Forelimb muscle (tissue), 1 donor: Measurements from ENCODE around the gene MSI2. TPM values are rescaled to one million over a fixed set of nuclear protein-coding genes. Genes with fewer than 3 reads are reported as not detected.

Experiments used
- DNase-seq: peaks from one replicate; pipeline ENCODE4 v3.0.0-alpha.2; 2013; ENCODE audit warnings: low read depth
- polyA plus RNA-seq: library from polyadenylated mRNA; unstranded; fragments of 120-200 nt; gene quantifications from one replicate; pipeline ENCODE4 v1.2.1, GENCODE V29; 2013; ENCODE audit not compliant: insufficient read length

The MSI2 gene
- polyA plus RNA-seq, 1 donor = 31.6 TPM

DNA sequence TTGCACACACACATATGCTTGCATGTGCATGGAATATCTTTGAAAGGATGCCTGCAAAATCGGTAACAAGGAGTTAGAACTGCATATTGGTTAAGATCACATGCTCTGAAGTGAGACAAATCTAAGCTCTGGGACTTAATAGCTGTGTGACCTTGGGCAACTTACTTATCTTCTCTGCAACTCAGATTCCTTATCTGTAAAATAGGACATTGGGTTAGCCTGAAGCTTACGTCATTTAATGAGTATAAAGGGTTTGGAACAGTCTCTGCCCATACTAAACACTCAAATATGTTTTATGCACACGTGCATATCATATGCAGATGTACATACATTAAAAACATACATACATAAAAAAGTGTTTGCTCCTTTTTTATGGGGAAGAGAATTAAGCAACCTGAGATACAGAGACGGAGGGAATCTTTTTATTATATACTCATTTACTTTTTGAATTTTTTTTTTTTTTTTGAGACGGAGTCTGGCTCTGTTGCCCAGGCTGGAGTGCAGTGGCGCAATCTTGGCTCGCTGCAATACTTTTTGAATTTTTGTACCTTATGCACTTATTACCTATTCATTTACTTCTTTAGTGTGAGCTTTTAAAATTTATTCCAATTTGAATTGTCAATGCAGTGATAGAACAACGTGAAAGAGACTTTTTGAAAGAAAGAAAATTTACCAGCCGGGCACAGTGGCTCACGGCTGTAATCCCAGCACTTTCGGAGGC, 282.6 kb downstream of the MSI2 start:
- DNase-seq = no peak

DNA sequence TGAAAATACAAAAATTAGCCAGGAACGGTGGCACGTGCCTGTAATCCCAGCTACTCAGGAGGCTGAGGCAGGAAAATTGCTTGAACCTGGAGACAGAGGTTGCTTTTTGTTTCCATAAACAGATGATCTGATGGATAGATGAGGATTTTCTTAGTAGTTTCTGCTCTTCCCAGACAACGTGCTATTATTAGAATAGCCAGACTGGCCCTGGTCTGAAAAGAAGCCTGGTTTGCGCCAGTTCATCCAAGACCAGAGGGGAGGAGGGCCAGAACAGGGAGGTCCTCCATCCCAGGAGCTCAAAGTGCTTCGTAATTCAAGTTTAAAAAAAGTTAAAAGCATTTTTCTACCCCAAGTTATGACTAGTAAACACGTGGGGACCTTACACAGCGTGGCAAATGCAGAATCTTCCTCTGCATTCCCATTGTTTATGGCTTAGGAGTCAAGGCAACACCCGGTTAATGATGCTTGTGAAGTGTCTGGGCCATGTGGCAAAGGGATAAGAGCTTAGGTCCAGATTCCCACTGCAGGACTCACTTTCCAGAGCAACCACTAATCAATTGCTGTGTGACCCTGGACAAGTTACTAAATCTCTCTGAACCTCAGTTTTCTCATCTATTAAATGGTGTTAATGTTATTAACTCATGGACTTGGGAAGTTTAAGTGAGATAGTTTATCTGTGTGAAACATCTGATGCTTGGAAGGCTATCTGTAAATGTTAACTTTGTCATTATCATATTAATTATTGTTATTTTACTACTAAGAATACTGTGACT, 283.4 kb downstream of the MSI2 start:
- DNase-seq = no peak

DNA sequence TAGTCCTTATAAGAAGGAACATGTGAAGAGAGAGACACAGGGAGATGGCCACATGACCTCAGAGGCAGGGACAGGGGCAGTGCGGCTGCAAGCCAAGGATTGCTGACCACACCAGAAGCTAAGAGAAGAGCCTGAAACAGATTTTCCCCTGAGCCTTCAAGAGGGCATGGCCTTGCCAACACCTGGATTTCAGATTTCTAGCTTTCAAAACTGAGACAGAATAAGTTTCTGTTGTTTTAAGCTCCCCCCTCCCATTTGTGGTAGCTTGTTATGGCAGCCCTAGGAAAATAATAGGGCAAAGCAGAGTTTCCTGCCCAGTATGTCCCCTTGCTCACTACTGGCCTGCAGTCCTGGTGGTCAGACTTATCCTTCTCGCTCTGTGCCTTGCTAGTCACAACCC, 284.3 kb downstream of the MSI2 start:
- DNase-seq = no peak

DNA sequence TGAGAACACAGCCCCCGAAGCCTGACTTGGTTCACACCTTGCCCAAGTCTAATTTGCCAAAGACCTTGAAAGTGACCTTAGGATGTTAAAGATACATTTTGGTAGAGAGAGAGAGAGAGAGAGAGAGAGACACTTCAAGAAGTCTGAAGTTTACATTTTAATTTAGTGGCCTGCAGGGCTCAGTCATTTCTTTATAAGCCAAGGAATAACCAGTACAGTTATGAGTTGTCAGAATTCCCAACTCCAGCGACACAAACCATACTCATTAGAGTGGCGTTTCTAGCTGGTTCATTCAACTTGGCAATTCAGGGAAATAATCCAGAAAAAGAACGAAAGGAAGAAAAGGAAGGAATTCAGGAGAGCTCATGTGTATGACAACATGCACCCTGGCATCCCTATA, 284.7 kb downstream of the MSI2 start:
- no peak for DNase-seq

DNA sequence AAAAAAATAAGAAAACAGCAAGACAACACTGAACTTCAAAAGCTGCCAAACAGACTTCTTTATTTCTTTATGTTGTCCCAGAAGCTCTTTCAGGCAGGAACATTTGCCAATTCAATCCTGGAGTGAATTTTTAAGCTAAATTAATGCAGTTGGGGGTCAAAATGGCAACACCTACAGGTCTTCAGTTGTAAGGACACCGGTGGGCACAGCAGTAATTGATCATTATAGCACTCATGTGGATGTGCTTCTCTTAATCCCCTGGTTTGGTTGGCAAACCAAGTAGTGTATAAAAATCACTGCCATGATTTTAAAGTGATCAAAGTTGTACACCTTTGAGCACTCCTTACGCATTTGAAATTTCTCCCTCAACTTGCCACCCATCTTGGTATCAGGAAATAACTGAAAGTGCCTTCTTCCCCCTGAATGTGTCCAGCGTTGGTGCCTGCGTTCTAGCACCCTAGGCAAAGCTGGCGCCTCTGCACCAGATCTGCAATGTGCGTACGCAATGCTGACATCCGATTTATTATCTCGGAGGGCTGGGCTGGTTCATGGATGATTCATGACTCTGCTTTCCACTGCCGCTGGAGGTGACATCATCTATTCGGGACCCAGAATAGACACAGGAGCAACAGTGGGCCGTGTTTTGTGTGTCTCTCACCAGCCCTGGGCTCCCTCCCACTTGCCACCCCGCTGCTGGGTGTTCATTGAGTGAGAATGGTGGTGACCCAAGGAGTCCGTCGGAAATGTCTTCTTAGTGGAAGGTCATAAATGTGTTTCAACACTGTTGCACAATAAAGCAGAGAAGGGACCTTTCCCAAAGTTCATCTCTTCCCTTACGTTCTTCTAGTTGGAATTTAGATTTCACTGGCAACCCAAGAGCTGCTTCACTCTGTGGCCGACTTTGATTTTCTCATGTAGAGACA, 285.4 kb downstream of the MSI2 start:
- DNase-seq = no peak

DNA sequence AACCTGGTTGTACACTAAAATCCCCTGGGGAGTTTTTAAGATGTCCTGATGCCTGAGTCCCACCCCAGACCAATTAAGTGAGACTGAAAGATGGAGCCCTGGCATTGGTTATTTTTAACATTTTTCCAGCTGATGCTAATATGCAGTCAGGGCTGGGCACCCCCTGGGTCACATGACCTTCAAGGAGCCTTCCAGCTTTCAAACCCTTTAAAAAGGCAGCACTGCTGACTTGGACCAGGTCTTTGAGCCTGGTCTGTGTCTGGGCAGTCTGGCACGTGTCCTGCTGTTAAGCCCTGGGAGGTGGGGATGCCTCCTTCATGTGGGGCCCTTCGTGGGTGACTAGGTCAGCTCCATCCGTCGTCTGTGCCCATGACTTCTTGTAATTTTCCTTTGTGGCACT, 286.2 kb downstream of the MSI2 start:
- DNase-seq = no peak

DNA sequence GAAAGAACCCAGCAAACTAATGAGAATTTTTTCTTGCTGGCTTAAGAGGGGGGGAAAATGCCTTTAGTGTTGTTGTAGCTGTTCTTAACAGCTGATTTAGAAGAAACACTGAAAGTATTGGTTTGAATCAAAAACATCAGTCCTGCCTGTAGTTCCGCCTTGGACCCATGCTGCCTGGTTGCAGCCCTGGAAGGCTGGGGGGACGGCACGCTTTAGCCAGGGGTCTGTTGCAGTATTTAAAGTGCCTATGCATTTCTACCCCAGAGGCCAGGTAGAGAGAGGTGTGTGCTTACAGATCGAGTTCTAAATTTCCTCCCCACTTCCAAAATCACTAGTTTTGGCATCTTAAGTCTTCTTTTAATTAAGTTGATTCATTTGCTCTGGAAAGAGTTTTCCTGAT, 286.9 kb downstream of the MSI2 start:
- no peak for DNase-seq

DNA sequence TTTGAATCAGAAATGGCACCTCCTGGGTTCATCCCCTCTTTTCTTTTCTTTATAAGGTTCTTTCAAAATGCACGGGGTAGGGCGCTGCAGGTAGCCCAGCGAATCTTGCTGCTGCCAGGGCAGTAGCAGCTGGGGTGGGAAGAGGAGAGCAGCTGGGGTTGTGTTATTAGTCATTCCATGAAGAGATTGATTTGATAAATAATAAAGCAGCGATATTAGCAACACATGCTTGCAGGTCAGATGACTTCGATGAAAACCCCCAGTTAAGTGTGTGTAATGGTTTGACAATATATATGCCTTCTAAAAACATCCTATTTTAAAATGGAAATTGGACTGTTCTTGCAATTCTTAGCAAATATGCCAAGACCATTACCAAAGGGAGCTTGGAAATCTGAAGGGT, 288.1 kb downstream of the MSI2 start:
- DNase-seq = no peak

DNA sequence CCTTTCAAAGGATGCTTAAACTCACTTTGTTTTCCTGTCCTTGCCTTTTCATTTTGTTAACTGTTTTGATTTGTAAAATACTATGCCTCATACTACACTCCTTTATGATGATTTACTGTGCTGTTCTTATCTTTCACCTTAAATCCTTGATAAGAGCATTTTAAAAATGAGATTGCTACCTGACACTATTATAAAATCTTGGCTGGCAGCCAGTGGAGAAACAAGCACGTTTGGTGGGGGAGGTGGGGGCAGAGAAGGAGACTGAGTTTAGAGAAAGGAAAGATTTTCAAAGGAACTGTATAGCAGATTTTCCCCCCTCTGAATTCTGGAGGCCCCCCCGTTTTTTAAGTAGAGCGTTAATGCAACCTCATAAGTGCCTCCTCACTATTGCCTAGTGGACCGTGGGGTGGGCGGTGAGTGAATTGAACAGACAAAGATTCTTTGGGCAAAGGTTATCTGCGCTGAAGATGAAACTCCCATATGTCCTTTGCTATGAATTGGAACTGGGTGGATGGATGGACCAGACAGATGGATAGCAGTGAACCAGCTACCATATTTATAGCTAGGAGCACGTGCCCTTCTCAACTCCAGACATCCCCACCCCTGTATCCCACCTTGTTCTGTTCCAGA, 288.6 kb downstream of the MSI2 start:
- no peak for DNase-seq

DNA sequence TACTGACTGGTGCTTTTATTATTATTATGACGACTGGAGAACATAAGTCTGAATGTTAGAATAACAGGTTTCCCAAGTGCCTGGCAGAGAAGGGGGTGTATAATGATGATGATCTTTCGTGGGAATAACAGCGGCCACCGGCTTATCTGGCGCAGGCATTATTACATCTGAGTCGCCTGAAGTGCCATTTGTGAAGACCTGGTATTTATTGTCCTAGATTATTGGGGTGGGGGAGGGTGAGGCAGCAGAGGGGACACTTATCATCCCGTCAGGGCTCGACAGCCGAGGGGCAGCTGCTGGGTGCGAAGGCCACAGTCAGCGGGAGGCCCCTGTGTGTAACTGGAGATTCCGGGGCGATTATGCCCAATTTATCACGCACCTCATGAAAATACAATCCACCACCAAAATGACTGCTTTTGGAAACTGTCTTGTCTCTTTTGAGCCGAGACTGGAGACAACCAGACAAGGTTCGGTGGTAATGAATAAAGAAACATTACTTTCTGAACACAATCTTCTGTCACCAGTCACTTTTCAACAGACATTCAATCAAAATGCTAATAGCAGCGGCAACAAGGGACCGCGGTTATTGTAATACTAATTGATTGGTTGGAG, 289.5 kb downstream of the MSI2 start:
- no peak for DNase-seq

DNA sequence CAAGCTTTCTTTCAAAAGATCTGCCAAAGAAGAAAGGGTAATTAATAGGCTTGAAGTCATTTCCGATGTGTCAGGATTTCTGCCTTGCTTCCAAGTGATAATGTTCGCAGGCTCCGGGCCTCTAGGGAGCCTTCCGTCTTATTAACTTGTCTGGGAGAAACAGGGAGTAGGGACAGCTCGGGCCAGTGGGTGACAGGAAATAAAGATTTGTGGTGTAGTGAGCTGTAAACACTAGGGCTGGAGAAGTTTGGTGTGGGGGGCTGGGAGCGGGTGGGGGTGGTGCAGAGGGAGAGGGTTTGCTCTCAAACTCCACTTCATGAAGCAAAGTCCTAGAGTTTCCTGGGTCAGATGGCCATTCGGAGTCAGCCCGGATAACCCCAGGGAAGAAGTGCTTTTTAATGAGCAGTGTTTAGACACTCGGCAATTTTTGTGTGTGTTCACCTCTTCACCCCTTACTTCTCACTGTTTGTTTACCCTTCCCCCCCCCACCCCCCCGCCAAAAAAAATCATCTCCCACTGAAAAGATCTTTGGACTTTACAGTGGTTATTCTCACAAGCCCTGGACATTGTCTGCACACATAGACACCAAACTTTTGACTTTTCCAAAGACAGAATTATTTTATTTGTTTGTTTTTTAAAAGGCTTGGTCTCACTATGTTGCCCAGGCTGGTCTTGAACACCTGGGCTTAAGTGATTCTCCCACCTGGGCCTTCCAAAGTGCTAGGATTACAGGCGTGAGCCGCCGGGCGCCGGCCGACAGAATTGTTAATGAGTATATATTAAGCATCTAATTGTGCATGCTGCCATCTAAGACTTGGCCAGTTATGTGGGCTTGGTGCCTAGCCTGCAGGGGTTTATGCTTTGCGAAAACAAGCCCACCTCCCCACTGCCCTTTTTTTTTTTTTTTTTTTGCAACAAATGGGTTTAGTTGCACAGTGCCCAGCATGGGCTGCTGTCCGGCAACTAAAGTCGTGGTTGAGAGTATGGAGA, 292.4 kb downstream of the MSI2 start:
- DNase-seq = no peak

DNA sequence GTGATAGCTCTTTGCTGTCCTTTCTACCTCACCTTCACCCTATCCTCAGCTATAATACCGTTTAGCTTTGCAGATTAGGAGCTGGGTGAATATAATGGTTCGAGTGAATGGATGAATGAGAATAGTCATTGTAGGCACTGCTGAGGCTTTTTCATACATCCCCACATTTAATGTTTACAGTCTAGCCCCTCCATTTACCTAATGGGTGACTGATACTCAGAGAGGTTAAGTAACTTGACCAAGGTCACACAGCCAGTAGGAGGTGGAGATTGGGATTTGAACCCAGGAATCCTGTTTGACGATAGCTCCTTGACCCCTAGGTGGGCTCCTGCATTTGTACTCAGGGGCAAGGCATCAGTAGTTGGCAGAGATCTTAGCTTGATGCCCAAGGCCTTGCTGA, 293.1 kb downstream of the MSI2 start:
- no peak for DNase-seq

DNA sequence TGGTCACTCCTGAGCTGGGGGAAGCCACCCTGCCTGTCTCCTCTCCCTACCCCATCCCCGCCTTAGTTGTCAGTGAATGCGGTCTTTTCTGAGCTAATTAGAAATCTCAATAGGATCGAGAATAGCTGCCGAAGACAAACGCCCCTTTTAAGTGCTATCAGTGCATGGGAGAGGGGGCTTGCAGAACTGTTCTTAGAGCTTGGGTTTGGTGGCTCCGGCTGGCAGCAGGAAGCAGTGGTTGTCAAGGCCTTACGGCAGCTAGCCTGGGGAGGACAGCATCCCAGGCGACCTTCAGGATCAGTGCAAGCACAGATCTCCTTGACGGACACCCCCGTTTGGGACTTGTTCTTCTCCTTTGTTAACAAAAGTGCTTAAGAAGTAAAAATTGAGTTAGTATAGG, 293.7 kb downstream of the MSI2 start:
- DNase-seq = no peak

DNA sequence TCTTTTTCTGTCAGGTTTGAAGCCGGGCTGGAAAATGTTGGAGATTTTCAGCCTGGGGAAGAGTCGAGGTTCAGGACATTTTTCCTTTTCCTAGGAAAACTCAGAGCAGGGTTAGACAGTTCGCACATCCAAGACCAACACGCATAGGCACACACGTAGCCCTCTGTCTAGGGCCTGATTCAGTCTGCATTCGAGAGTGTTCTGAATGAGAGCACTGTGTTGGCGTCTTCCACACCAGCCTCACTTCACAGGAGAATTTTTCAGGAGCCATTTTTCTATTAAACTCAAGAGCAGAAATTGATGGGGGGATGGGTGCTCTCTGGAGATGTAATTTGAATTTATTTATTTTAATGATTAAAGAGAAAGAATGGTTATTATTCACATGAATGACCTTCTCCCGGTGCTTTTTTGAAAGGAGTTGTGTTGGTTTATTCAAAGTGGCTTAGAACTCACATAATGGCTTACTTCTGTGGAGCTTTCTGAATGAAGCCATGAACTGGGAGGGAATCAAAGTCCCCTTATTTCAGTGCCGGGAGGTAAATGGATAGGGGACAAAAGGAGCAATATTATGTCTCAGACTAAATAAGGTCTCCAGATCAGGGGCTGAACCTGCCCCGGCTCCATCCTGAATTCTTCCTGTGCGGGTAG, 294.5 kb downstream of the MSI2 start:
- no peak for DNase-seq

DNA sequence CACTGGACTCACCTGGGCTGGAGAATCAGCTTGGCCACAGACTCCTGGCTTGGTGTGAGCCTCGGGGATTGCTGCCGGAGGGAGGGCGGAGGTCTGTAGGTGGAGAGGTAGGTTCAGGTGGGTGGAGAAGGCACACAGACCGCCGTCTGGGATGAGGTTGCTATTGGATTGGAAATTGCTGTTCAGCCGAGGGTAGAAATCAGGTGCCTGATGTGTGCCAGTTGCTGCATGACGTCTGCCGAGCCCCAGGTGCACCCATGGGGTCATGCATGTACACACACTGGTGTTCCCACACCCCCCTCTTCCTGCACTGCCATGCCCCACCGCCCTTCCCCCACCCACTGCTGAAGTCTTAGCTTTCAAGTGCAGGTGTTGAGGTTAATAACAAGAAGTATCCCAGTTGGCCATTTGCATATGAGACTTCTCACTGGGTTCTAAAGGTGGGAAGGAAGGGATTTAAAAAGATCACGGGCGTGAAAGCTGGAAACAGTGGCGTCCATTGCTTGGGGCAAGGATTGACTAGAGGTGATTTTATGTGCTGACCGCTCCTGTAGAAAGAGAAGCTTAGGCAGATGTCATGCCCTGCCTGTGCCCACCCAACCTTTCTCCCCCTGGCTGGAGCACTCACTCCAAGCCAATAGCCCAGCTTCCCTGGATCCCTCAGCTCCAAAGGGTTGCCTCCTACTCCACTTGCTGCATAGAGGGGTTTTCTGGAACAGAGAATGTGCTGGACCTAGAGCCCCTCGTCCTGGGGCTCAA, 295.2 kb downstream of the MSI2 start:
- DNase-seq = no peak

DNA sequence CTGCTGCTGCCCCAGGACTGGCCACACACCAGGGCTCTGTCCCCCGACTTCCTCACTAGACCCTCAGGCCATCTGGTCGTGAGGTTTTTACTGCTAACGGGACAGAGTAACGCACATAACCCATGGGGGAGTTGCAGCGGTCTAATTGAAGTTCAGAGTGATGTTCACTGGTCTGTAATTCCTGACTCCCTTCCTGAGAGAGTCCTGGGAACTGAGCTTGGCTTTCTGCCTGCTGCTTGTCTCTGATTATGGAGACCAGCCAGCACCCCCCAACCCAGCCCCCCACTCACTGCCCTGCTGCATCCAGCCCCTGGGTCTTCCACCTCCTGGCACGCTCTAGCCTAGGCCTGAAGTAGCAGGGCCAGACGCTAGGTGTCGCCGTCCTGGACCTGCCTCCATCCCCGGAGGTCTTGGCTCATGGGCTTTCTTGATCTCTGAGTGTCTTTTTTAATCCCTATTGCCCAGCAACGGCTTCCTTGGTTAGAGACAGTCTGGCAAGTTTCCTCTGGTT, 295.8 kb downstream of the MSI2 start:
- DNase-seq = no peak

DNA sequence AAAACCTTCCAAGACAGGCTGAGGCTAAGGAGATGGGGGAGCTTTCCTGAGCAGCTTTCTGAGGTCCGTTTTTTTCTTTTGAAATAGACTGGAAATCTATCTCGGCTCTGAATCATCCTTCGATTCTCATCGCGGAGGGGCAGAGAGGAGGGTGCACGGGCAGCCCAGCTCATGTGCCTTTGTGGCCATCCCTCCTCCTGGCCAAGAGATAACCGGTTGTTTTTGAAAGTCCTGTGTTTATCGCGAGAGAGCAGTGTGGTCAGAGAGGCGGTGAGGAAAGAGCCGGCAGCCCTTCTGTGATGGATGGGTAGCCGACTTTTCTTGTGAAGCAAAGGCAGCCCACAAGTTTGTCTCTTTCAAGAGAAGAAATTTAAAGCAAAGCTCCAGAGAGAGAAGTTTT, 297.2 kb downstream of the MSI2 start:
- no peak for DNase-seq

DNA sequence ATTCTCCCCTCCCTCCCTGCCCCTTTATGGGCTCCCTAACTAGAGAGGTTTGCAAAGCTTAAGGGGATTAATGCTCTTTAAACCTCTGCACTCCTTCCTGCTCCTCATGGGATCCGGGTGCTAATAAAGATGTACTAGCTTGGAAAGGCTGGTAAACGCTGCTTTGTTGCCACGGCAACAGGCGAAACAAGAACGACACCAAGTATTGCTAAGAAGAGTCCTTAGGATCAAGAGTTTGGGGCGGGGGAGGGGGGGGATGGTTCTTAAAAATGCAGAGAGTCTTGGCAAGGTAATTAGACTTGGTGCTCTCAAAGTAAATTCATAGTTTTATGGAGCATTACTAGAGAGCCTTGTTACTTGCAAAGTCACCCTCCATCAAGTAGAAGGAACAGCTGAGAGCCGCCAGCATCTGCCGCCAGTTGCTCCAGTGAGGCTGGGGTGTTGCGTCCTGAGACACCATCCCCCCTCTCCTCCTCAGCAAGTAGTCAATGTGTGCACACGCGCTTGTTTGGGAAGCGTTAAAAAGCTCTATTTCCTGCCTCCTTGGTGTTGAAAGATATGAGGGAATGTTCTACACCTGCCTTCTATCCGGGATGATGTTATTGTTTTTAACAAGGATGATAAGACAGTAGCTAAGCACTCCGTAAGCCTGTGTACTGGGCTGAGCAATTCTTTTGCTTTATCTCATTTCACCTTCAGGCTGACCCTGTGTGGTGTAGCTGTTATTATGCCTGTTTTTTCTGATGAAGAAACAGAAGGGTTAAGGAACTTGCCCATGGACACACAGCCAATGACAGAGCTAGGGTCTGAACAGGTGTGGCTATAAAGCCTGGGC, 297.9 kb downstream of the MSI2 start:
- no peak for DNase-seq
